NB4 (cell line): ENCODE data around the gene LDHD.
A peak's percentile ranks its signal among the peaks of the same experiment; 100 is the strongest.

ENCODE experiments used
- DNase-seq: peaks from one replicate; pipeline ENCODE4 v3.0.0; 2010; ENCODE audit warnings: low read depth
- H3K4me3 ChIP-seq: one replicate; pipeline ENCODE4 v1.5.1; 2011; ENCODE audit warnings: mild to moderate bottlenecking, low read depth, low read length, moderate library complexity
- MYC ChIP-seq: IDR thresholded peaks from 2 replicates; pipeline ENCODE4 v1.6.1; 2011; ENCODE audit warnings: low read depth, low read length
- POLR2A ChIP-seq: IDR thresholded peaks from 2 replicates; pipeline ENCODE4 v1.6.1; 2011; ENCODE audit warnings: mild to moderate bottlenecking; ENCODE audit not compliant: insufficient read length; ENCODE audit errors: extremely low read depth
- TF ChIP-seq, protein P1 (sequence below): IDR thresholded peaks from 2 replicates; pipeline ENCODE4 v1.6.1; 2011; ENCODE audit warnings: low read depth, low read length
- TF ChIP-seq, protein P2 (sequence below): IDR thresholded peaks from one replicate; pipeline ENCODE4 v1.5.1; 2012; ENCODE audit warnings: low read depth, low read length

LDHD gene

DNA sequence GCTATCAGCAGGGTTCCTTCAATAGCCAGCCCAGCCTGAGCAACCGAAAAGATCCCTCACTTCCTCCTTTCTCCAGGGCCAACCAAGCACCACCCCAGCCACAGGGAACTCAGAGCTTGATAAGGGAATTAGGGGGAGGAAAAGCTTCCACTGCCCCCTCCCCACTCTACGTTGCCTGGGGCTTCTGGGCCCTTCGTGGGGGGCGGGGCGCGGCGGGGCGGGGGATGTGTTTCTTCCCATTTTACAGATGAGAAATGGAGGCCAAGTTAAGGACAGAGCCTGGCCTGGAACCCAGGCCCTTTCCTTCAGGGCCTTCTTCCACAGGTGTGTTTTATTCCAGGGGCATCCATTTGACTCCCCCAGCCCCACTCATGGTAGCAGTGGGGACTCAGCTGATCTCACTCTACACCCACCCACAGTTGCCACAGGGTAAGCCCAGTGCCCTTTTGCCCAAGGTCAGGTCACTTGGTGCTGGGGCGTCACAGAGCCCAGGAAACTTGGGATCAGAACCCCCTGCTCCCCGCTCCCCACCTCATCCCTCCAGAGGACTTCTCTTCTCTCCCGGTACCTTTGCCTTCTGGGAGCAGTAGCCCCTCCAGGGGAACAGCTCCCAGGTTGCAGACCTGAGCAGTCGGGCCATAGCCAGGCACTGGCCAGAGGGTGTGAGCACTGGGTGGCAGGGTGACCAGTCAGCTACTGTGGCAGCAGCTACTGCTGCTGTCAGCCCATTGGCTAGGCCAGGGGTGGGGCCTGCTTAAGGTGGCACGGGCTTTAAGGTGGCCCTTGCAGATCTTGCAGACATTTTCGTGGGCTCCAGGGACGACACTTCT lies at the start of gene LDHD:
Gene LDHD (minus strand): TSS at position 700 of the 830 bp plus-strand sequence. CDS start 60 bp downstream, at position 640.
- peak within 1 kb of the TSS; percentile 43 for H3K4me3 ChIP-seq
- TF ChIP-seq POLR2A = peak; percentile 36
- TF ChIP-seq, protein P1, sequence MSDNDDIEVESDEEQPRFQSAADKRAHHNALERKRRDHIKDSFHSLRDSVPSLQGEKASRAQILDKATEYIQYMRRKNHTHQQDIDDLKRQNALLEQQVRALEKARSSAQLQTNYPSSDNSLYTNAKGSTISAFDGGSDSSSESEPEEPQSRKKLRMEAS = 0 out of 2 replicates have a peak, but pooled peaks have one; percentile 20
- TF ChIP-seq, protein P2, sequence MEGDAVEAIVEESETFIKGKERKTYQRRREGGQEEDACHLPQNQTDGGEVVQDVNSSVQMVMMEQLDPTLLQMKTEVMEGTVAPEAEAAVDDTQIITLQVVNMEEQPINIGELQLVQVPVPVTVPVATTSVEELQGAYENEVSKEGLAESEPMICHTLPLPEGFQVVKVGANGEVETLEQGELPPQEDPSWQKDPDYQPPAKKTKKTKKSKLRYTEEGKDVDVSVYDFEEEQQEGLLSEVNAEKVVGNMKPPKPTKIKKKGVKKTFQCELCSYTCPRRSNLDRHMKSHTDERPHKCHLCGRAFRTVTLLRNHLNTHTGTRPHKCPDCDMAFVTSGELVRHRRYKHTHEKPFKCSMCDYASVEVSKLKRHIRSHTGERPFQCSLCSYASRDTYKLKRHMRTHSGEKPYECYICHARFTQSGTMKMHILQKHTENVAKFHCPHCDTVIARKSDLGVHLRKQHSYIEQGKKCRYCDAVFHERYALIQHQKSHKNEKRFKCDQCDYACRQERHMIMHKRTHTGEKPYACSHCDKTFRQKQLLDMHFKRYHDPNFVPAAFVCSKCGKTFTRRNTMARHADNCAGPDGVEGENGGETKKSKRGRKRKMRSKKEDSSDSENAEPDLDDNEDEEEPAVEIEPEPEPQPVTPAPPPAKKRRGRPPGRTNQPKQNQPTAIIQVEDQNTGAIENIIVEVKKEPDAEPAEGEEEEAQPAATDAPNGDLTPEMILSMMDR = no peak
- no peak for TF ChIP-seq MYC
- peak; percentile 83 for DNase-seq

DNA sequence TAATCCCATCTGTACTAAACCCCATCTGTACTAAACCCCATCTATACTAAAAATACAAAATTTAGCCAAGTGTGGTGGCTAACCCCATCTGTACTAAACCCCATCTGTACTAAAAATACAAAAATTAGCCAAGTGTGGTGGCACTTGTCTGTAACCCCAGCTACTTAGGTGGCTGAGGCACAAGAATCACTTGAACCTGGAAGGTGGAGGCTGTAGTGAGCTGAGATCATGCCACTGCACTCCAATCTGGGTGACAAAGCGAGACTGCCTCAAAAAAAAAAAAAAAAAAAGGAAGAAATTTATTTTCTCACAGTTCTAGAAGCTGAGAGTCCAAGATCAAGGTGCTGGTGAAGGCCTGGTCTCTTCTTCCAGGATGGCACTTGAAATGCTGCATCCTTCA lies 43.8 kb upstream of the LDHD start:
- TF ChIP-seq, protein P1 = no peak
- TF ChIP-seq, protein P2 = no peak
- TF ChIP-seq POLR2A (no peak), MYC (no peak)
- H3K4me3 ChIP-seq = no peak overlapping the region
- DNase-seq = no peak

DNA sequence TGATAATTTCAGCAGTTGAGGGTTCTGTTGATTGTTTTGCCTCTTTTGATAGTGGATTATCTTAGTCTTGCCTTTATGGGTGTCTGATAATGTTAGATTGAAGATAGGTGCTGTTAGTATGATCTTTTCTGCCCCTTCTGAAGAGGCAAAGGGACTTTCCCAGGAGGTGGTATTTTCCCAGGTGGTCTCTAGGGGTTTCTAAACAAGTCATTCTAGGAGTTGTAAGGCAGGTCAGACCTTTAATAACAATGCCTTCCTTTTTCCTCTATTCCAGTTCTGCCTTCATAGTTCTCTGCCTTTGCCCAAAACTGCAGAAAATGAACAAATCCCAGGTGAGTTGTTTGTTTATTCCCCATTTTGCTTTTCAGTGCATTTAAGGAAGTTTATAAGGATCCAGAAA lies 36.1 kb upstream of the LDHD start:
- H3K4me3 ChIP-seq = no peak overlapping the region
- no peak for DNase-seq
- TF ChIP-seq, protein P1 = no peak
- TF ChIP-seq, protein P2 = no peak
- TF ChIP-seq MYC = no peak
- no peak for TF ChIP-seq POLR2A

DNA sequence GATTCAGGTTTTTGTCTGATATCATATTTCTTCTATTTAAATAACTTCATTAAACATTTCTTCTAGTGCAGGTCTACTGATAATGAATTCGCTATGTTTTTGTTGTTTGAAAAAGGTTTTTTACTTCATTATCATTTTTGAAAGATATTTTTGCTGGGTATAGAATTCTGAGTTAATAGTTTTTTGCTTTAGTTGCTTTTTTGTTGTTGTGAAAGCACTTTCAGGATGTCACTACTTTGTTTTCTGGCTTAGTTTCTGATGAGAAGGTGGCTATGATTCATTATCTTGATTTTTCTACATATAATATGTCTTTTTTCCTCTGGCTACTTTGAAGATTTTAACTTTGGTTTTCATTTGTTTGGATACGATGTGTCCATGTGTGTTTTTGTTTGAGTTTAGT lies 35.2 kb upstream of the LDHD start:
- no peak for DNase-seq
- no peak overlapping the region for H3K4me3 ChIP-seq
- TF ChIP-seq, protein P2 = no peak

DNA sequence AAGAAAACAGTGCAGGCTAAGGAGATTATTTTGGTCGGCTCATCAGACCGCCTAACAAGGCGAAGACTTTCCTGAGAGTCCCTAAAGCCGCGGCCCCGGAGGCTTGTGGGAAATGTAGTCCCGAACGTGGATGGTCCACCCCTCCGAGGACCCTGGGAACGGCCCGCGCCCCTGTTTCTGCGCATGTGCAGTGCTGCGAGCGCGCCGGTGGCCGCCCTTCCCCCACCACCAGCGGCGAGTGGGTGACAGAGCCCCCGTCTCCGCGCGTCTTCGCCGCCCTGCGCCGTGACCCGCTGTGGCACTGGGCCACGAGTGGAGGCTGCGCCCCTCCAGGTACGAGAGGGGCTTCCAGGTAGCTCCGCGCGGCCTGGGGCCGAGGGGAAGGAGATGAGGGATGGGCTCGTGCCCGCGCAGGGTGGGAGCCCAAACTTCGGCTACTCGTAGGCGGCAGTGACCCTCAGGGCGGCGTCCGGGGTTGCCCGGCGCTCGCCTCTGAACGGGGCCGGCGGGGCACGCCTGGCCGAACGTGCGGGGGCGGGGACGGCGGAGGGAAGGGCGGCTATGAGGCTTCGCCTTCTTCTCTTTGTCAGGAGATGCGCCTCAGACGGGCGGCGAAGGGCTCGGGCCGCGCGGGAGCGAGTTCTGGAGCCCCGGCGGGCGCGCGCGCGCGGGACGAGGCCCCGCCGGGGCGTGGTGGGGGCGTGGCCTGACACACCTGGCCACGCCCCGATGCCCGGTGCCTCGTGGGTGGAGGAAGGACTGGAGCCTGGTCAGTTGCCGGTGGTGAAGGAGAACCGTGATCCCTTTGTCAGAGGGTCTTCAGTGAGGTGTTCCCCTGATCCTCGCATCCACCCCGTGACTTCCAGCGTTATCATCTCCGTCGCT lies 32.0 kb upstream of the LDHD start, which contains the start of gene ZFP1:
Gene ZFP1 (plus strand): TSS at position 214 of the 885 bp plus-strand sequence. CDS start 4,428 bp downstream, outside the sequence.
- H3K4me3 ChIP-seq = peak within 1 kb of the TSS; percentile 85
- TF ChIP-seq POLR2A (peak; percentile 64), MYC (no peak; the same call in 1 of the 2 replicates)
- TF ChIP-seq, protein P1 = peak; percentile 73
- TF ChIP-seq, protein P2 = no peak
- peak; percentile 95 for DNase-seq
